ENCODE data around the gene DMC1.
A peak's percentile ranks its signal among the peaks of the same experiment; 100 is the strongest.
"Not testable (repeated sequence)": the region's sequence is repeated elsewhere in the genome, so short reads cannot be mapped to it uniquely, and the experiment has no call there.

The DMC1 gene

DNA sequence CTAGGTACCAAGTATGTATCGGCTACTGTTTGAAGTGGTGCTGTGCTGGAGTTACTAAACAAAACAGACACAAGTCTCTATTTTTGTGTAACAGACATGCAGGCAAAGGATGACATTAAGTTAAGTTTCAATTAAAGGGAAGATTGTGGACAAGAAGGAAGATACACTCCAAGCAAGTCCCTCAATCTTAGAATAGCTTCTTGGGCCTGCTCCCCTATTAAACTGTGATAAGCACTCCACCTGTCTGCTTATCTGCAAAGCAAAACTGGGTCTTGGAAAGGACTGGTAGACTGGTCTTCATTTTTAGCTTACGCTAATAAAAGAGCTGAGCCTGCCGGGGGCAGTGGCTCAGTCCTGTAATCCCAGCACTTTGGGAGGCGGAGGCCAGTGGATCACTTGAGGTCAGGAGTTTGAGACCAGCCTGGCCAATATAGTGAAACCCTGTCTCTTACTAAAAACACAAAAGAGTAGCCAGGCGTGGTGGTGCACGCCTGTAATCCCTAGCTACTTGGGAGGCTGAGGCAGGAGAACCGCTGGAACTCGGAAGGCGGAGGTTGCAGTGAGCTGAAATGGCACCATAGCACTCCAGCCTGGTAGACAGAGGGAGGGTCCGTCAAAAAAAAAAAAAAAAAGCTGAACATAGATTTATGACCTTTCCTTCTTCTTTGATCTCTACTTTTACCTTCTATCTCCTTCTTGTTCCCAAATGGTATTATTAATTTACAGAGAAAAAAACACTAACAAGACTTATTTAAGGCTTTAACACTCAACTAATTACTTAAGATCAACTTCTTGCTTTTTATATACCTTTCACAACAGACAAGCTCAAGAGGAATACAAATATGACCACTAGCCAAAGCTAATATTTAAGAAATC is 67.9 kb downstream of the DMC1 start:
- DNase-seq (ENCODE audit: low read depth), result no peak

- DNase-seq (ENCODE audit: low read depth), result no peak
Measured at GRCh38 chr22:38497869-38498268, 72.1 kb downstream of the DMC1 start.

- no peak for DNase-seq (ENCODE audit: low read depth)
Measured at GRCh38 chr22:38494939-38495338, 75.0 kb downstream of the DMC1 start.

- DNase-seq (ENCODE audit: low read depth), result peak; percentile 85
Measured at GRCh38 chr22:38494498-38494897, 75.5 kb downstream of the DMC1 start.

DNA sequence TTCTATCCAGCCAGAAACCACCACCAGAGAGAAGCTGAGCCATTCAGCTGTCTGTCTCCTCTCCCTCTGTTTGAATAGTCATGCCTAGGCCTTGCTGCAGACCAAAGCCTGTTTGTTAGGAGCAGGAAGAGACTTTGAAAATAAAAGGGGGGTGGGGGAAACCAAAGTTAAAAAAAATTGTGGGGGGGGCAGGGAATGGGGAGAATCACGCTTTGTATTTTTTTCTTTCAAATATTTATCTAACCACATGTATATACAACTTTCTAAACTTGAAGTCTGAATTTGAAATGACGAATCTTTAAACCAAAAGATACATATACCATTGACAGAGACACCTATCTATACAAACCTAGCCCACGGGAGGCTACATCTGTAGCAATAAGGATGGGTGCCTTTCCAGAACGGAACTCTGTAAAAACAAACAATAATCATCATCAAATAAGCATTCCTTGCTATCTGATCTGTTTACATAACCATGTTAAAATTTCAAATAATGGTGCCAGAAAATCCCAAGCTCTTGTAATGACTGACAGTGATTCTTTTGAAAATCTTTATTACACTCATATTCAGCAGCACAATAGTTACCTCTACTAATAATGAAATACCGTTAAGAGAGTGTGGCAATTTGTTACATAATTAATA is 78.2 kb downstream of the DMC1 start:
- DNase-seq (ENCODE audit: low read depth), result peak; percentile 35

GRCh38 chr22:38490915-38491314 is 79.1 kb downstream of the DMC1 start:
- DNase-seq (ENCODE audit: low read depth), result peak; percentile 87

GRCh38 chr22:38490475-38490874 is 79.5 kb downstream of the DMC1 start:
- no peak for DNase-seq (ENCODE audit: low read depth)

- no peak for DNase-seq (ENCODE audit: low read depth)
Measured at GRCh38 chr22:38489561-38490145, 80.3 kb downstream of the DMC1 start.

DNA sequence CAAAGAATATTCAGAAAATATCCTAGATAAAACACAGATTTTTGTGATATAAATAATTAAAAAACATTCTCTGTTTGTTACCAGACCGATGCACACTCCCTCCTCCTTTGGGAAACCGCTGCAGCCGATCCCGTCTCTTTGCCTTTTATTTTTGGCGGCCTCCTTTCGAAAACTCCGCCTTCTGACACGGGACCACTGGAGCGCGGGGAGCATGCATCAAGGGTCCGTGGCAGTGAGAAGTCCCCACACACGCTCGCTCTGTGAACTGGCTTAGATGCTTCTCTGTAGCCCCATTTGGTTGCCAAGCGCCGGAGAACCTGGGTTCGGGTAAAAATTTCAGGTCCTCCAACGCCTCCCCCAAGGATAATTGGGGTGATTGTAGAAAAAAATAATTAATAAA is 80.8 kb downstream of the DMC1 start:
- DNase-seq (ENCODE audit: low read depth), result no peak

DNA sequence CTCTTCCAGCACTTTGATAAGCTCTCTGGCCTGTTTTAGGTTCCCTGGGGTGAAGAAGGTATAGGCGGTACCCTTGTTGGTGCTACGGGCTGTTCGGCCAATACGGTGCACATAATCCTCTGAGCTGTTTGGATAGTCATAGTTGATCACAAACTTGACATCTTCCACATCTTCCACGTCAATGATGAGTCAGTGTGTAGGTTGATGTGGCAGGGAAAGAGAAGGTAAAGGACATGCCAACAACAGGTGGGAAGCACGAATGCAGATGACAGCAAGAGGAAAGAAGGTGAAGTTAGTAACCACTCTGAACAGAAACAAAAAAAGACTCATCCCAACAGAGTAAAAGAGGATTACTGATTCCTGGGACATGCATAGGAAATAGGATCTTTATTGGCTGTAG is 82.0 kb downstream of the DMC1 start:
- no peak for DNase-seq (ENCODE audit: low read depth)

- no peak for DNase-seq (ENCODE audit: low read depth)
Measured at GRCh38 chr22:38485783-38486182, 84.2 kb downstream of the DMC1 start.

DNA sequence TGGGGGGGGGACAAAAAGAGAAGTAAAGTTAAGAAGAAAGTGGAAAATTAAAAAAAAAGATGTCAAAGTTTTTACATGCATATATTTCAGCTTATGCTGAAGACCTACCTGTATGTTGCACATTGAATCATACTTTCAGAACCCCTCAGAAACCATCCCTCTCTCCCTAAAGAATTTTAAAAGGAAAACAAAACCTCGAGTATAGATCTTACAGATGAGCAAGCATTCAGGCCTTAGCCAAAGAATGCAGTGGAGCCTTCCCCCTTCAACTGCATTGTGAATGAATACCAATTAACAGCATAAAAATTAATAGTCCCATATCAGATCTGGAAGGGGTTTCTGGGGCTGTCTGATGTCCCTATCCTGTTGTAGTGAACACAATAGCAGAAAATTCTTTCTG is 85.7 kb downstream of the DMC1 start:
- no peak for DNase-seq (ENCODE audit: low read depth)

- no peak for DNase-seq (ENCODE audit: low read depth)
Measured at GRCh38 chr22:38482662-38483308, 87.2 kb downstream of the DMC1 start.

GRCh38 chr22:38481871-38482332 is 88.1 kb downstream of the DMC1 start:
- no peak for DNase-seq (ENCODE audit: low read depth)

- DNase-seq (ENCODE audit: low read depth), result no peak
Measured at GRCh38 chr22:38481162-38481870, 88.7 kb downstream of the DMC1 start.

DNA sequence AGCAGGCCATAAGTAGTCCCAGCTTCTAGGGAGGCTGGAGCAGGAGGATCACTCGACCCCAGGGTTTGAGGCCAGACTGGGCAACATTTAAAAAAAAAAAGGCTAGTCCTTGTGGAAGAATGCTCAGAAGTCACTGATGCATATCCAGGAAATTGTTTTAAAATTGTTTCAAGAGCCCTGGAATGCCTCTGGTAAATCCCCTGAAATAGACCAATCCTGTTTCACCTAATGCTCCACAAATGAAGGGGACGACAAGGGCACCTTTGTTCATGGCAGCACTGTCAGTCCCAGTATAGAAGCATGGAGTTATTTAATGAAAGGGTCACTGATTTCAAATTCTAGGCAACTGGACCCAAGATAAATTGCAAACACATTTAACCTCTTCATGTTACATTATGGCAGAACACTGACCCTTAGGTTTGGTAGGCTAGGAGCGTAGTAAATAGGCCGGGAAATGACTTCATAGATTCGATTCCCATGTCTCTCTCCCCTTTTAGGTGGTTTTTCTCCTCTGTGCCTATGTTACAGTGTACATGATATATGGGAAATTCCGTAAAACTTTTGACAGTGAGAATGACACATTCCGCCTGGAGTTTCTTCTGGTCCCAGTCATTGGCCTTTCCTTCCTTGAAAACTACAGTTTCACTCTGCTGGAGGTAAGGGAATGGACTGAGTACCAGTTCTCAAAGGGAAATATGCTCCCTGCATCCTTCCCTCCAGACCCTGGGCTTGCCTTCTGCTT is 90.7 kb downstream of the DMC1 start:
- no peak for DNase-seq (ENCODE audit: low read depth)

GRCh38 chr22:38477585-38477984 is 92.4 kb downstream of the DMC1 start:
- no peak for DNase-seq (ENCODE audit: low read depth)

DNA sequence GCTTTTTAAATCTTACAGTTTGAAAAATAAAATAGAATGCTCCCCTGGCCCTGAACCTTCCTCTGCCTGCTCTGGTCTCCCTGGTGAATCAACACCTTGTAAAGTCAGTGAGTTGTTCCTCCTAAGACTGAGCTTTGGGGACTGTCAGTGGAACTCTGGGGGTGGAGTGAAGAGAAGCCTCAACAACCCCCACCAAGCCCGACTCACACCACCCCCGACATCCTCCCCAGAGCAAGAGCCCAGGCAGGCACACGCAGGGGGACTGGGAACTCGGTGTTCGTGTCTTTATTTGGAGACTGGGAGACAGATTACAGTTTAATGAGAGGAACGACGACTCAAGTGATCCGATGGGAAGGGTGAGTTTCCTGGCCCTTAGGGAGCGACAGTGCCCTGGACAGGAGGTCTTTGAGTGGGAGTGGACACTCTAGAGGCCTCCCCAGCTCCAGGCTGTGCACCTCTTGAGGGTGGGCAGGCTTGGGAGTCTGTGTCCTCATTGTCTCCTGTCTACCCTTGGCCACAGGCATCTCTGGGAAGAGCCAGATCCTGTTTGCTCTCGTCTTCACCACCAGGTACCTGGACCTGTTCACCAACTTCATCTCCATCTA is 95.9 kb downstream of the DMC1 start:
- no peak for DNase-seq (ENCODE audit: low read depth)

GRCh38 chr22:38471237-38471636 is 98.7 kb downstream of the DMC1 start:
- no peak for DNase-seq (ENCODE audit: low read depth)

- DNase-seq (ENCODE audit: low read depth), result not testable (repeated sequence)
Measured at GRCh38 chr22:38470179-38470578, 99.8 kb downstream of the DMC1 start.

GRCh38 chr22:38469306-38469781 is 100.6 kb downstream of the DMC1 start:
- no peak for DNase-seq (ENCODE audit: low read depth)

Measured in iris pigment epithelial cell (primary cell).